GM18507 (cell line): ENCODE results near the gene ZNF202.
"Not testable (repeated sequence)": the region's sequence is repeated elsewhere in the genome, so short reads cannot be mapped to it uniquely, and the experiment has no call there.

Source experiments
- DNase-seq: peaks from one replicate; pipeline ENCODE4 v3.0.0; 2011; ENCODE audit warnings: low read depth; ENCODE audit not compliant: insufficient read length; ENCODE audit errors: extremely low spot score
- FAIRE-seq: peaks from 2 replicates; lab custom pipeline; 2011; peaks lifted over from hg19 to GRCh38; lab: Jason Lieb, UNC

Gene ZNF202

DNA sequence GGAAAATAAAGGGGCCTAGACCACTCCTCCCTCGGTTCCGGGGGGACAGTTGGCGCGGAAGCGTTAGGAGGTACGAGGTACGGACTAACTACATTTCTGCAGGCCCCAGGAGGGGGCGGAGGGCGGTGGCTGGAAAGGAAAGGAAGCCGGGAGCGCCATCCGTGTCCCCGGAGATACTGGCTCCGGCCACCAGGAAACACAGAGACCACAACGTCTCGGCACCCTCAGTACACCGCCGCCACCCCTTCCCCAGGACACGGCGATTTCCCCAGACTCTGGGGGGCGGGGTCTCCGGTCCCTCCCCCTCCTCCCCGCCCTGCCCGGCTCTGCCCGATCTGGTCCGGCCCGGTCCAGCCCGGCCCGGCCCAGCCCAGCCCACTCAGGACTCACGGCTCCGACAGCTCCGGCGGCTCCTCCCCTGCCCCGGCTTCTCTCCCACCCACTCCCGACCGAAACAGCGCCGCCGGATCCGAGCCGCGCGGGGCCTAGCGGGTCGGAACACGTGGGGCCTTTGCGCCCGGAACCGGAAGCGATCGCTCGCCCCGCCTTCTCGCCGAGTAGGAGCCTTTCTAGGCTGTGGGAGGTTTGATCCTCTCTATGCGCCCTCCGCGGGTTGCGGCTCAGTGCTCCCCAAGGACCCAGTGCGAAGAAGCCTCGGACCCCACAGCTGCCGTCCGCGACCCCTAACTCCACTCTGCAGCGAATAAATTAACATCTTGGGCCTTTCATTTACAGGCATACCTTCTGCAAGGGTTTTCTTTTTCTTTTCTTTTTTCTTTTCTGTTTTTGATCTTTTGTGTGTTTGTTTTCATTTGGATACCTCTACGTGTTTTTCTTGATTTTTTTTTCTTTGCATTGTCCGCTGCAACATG, at the start of gene ZNF202:
ZNF202 (minus strand) TSS at position 502 of the 872 bp plus-strand sequence. CDS start 10,772 bp downstream, outside the sequence.
- peak; percentile 71 for DNase-seq
- FAIRE-seq: peak; percentile 93

DNA sequence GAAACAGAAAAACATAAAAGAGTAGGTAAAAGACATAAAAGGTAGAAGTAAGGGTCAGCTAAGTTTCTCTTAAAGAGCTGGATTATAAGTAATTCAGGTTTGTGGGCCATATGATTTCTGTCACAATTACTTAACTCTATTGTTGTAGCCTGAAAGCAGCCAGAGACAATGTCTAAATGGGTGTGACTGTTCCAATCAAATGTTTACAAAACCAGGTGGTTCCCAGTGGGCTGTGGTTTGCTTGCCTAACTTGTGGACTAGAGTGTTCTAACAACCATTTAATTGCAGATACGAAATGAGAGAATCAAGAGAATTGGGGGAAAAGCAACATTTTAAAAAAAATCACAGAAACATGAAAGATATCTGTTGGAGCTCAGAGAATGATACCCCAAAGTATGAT, 42.1 kb upstream of the ZNF202 start:
- DNase-seq (no peak), FAIRE-seq (no peak)

DNA sequence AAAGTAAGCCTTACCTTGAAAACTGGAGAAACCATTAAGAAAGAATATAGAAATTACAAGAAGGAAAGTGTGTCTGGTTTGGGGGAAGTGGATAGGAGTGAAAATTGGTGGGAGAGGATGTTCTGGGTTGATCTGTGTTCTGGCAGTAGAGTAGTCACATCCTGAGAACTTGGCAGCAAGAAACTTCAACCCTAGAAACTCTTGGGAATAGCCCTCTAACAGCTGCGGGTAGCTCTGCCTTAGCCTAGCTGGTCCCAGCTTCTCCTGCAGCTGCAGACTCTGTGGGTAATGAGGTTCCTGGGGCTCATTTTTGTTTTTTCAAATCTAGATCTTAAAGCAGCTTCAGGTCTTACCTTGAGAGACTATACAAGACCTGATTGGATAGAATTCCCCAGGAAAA, 37.1 kb upstream of the ZNF202 start:
- FAIRE-seq: no peak
- DNase-seq: no peak

DNA sequence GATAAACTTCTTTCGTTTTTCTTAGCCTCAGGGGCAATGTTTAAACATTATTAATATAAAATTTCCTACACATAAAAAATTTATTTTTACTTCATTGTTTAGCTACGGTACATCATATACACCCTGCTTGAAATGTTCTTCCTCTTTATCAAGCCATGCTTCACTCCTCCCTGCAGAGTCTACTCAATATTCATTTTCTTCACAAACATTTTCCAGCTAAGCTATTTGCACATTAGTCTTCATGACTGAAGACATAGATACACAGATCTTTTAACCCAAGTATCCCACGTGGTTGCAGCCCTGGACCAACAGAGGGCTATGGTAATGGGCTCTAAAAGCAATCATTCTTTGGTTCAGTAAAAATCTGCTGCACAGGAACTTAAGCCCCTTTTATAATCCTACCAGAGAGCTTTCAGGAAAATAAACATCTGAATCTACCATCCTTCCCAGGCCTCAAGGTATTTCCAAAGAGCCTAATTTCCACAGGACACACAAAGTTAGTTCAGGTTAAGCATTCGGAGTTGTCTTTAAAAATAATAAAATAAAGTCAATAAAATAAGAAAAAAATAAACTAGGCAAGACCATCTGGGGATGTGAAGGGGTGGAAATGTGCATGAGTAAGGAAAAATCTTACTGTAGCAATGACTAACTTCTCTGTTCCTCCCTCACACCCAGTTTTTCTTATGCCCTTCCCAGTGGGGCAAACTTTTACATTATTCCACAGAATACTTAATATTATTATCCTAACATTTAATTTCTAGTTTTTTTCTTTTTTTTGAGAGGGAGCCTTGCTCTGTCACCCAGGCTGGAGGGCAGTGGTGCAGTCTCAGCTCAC, 34.5 kb upstream of the ZNF202 start:
- FAIRE-seq (no peak), DNase-seq (no peak)

DNA sequence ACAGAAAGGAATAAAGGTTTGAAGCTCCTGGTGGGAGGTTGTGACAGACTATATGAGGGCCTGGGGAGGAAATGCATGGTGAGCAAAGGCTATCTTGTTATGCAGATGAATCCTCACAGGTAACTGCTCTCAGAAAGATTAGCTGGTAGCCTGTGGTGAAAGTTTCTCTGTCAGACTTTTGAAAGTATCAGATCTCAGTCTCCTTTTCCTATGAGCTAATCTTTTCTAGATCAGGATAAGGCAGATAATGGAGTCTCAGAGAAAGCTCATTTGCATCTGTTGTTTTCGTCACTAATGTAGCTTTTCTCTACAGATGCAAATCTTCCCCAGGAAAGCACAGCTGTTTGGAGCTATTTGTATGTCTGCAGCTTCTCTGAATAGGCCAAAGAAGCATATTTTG, 33.8 kb upstream of the ZNF202 start:
- FAIRE-seq: no peak
- DNase-seq: no peak

DNA sequence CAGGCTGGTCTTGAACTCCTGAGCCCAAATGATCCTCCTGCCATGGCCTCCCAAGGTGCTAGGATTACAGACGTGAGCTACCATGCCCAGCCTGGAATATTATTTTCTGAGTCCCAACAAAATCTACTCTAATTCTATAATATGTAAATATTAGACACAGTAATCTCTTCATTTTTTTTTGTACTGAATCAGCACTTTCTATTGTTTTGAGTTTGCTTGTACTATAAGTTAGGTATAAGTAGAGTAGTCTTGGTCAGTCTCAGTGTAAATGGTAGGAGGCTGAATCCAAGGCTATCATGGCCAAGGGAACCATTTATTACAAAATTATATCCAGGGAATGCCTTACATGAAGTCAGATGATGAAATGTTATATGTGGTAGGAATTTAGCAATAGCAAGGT, 32.5 kb upstream of the ZNF202 start:
- no peak for FAIRE-seq
- DNase-seq: no peak

DNA sequence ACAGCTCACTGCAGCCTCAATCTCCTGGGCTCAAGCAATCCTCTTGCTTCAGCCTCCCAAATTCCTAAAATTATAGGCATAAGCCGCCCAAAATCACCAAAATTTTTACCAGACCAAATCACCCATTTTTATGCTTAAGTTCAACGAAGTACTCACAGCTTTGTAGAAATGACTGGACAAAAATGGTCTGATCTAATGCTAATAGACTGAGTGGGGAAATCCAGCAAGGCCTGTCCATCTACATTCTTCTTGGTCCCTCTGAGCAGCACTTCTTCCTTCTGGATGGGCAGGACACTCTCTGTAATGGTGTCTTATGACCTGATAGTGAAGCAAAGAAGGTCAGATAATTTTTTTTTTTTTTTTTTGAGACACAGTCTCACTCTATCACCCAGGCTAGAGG, 31.6 kb upstream of the ZNF202 start:
- FAIRE-seq (no peak), DNase-seq (no peak)

DNA sequence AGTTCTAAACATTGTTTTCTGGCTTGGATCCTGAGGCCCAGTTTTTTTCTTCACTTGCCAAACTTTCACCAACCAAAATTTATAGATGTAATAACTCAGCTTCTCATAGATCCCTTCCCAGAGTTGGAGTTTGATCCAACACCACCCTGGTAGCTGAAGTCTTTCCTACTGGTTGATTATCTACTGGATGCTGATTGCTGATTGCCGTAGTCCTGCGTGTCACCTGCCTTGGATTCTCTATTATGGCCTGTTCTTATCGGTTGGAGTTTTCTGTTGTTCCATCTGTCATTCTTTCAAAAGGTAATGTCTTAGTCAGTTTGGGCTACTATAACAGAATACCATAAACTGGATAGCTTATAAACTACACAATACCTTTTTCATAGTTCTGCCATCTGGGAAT, 30.2 kb upstream of the ZNF202 start:
- DNase-seq (no peak), FAIRE-seq (no peak)

DNA sequence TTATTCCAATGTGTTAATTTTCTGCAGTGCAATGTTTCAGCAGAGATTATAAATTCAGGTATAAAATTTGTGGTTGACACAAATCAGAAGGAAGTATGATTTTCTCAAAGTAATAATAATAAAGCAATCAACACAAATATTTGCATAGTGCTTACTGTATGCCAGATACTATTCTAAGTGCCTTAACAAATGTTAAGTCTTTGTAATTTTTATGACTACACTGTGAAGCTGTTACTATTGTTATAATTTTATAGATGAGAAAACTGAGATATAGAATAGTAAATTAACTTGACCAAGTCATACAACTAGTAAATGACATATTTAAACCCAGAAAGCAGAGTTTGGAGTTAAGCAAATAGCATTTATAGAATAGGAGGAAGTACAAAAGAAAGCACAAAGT, 29.3 kb upstream of the ZNF202 start:
- DNase-seq (no peak), FAIRE-seq (no peak)

DNA sequence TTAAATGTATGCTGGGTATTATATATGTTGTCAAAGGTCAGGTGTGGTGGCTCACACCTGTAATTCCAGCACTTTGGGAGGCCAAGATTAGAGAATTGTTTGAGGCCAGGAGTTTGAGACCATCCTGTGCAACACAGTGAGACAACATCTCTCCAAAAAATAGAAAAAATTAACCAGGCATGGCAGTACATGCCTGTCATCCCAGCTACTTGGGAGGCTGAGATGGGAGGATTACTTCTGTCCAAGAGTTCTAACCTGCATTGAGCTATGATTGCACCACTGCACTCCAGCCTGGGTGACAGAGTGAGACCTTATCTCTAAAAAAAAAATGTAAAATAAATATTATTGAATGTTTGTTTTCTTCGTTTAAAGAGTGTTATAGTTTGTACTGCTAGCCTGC, 24.1 kb upstream of the ZNF202 start:
- FAIRE-seq (no peak), DNase-seq (no peak)

DNA sequence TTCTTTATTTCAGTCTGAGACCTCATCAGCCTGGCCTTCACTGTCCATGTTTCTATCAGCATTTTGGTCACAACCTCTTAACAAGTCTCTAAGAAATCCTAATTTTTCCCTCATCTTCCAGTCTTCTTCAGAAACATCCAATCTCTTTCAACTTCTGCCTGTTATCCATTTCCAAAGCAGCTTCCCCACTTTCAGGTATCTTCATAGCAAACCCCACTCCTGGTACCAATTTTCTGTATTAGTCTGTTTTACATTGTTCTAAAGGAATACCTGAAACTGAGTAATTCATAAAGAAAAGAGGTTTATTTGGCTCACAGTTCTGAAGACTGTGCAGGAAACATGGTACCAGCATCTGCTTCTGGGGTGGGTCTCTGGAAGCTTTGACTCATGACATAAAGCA, 21.0 kb upstream of the ZNF202 start:
- FAIRE-seq (no peak), DNase-seq (no peak)

DNA sequence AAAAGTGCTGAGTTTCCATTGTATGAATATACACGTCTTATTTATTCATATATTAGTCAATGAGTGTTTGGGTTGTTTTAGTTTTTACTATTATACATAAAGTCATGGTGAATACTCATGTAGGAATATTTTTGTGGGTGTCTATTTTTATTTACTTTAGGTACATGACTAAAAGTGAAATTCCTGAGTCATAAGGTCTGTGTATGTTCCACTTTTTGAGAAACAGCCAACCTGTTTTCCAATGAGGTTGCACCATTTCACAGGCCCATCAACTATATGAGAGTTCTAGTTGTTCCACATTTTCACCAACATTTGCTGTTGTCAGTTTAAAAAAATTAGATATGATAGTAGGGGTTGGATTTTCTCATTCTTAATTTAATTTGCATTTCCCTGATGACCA, 19.4 kb upstream of the ZNF202 start:
- no peak for FAIRE-seq
- no peak for DNase-seq

DNA sequence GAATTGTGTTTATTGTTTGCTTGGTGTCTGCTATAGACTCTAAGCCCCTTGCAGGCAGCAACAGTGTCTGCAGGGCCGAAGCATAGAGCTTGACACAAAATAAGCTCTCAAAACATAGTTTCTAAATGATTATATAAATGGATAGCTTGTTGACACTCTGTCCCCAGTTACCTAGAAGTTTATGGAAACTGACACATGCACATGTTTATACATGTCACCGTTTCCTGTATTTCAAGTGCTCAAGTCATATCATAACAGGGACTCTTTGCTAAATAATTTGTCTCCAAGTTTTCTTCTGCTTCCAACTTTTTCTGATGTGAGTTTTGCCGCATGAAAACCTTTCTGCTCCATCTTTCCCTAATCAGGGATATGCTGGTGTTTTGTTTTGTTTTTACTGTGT, 16.5 kb upstream of the ZNF202 start:
- no peak for DNase-seq
- no peak for FAIRE-seq

DNA sequence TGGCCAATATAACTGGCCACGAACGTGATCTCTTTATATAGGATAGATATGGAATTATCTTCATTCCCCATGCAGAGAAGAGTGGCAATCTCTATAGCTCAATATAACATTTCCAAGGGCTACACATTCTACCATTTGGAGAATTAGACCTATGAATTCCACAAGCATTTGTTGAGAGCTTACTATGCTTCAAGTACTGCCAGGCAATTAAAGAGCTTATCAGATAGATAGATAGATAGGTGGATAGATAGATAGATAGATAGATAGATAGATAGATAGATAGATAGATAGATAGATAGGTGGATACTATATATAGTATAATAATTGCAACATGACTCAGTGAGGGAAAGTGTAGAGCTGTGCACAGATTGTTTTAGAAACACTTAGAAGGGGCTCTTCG, 14.4 kb upstream of the ZNF202 start:
- DNase-seq: no peak
- no peak for FAIRE-seq

DNA sequence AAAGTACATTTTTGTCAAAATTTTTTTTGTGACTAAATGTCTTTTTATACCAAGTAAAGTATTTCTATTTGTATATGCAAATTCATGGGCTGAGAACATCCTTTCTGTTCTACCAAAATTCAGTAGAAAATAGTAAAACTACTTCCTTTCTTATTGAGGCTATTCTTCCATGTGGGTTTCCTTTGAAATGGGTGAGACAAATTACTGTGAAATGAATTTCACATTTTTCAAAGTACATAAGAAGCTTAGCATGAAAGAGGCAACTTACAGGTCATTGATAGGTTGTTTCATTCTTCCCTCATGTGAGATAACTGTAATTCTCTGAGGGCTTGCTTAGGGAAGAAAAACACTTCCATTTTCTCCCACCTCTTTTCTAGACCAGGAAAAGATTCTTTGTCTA, 13.9 kb upstream of the ZNF202 start:
- FAIRE-seq (no peak), DNase-seq (no peak)

DNA sequence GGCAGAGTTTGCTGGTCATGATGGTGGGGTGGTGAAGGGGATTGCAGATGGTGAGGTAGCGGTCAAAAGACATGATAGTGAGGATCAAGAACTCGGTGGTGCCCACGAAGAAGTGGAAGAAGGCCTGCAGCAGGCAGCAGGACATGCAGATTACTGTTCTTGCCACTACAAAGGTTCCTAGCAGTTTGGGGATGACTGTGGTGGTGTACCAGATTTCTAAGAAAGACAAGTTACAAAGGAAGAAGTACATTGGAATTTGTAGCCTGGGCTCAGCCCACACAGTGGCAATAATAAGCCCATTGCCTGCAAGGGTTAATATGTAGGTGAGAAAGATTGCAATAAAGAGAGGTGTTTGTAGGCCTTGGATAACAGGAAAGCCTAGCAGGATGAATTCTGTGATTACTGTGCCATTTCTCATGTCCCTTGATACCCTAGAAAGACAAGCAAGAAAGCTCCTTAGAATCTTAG, 12.7 kb upstream of the ZNF202 start, which contains the start of gene OR6X1:
OR6X1 (minus strand) TSS at position 418 of the 468 bp plus-strand sequence; CDS start at position 418, 0 bp downstream.
- DNase-seq (no peak), FAIRE-seq (no peak)

DNA sequence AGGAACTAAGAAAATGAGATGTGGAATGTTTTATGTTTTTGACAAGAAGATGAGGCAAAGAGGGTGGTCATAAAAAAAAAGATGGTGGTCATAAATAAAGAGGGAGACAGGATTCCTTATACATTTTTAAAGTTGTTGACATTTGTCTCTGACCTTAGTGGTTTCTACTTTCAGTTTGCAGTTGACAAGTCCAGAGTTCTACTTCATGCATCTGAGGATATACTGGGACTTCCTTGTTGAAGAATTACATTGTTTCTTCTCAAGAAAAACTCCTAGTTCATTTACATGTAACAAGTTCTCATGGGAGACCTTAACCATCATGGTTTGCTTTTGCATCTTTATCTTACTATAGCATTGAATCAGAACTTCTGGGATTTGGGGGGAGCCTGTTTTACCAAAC, 11.7 kb upstream of the ZNF202 start:
- peak; percentile 53 for FAIRE-seq
- DNase-seq: no peak

DNA sequence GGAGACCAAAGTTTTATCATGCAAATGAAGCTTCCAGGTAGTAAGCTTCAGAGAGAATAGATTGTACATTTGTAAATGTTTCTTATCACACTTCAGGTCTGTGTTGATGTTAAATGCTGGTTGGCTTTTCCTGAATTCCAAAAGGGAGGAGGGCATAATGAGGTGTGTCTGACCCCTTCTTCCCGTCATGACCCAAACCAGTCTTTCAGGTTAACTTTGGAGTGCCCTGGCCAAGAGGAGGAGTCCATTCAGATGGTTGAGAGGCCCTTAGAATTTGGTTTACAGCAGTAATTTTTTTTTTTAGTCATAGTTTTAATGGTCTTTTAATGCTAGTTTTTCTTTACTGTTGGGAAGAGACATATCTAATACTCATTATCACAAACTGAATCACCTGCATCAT, 10.3 kb upstream of the ZNF202 start:
- DNase-seq (no peak), FAIRE-seq (no peak)

DNA sequence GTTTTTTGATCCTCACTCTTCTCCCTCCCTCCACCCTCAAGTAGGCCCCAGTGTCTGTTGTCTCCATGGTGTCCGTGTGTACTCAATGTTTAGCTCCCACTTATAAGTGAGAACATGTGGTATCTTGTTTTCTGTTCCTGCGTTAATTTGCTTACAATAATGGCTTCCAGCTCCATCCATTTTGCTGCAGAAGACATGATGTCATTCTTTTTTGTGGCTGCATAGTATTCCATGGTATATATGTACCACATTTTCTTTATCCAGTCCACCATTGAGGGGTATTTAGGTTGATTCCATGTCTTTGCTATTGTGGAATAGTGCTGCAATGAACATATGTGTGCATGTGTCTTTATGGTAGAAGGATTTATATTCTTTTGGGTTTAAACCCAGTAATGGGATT, 6.9 kb upstream of the ZNF202 start:
- not testable (repeated sequence) for DNase-seq, FAIRE-seq

DNA sequence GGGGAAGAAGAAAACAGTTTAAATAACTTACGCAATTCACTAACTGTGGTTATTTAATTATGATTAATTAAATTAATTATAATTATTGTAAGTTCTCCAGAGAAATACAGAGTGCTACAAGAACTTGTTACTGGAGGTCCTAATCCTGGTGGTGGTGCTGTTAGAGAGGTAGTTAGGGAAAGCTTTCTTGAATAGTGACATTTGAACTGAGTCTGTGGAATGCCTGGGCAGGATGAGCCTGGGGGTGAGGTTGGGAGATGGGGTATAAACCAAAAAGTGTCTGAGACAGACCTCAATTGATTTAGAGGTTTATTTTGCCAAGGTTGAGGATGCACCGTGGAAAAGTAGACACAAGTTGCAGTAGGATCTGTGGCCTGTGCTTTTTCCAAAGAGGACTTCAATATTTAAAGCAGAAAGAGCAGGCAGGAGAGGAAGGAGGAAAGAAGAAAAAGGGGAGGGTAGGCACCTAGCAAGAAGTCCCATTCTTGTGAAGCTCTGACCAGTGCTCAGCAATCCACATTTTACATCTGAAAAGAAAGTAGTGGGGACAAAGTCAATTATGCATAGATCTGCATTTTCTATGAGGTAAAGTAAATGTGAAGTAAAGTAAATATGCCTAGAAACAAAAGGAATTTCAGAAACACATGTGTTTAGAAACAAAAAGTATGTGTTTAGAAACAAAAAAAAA, 4.4 kb upstream of the ZNF202 start:
- no peak for FAIRE-seq
- DNase-seq: no peak
